Mucosa of stomach (tissue), 1 donor: Measurements from ENCODE around the gene EDIL3.

Source experiments
- H3K27me3 ChIP-seq: one replicate; pipeline ENCODE4 v1.7.0; 2013; ENCODE audit warnings: mild to moderate bottlenecking, low read length; ENCODE audit not compliant: control insufficient read depth, insufficient read depth
- H3K36me3 ChIP-seq: one replicate; pipeline ENCODE4 v1.7.0; 2013; ENCODE audit warnings: low read length; ENCODE audit not compliant: control insufficient read depth, insufficient read depth
- H3K4me1 ChIP-seq: one replicate; pipeline ENCODE4 v1.7.0; 2013; ENCODE audit warnings: mild to moderate bottlenecking, low read length; ENCODE audit not compliant: control insufficient read depth, insufficient read depth
- H3K4me3 ChIP-seq: one replicate; pipeline ENCODE4 v1.7.0; 2013; ENCODE audit warnings: low read length
- H3K9ac ChIP-seq: one replicate; pipeline ENCODE4 v1.7.0; 2013; ENCODE audit warnings: mild to moderate bottlenecking, low read length, moderate library complexity
- H3K9me3 ChIP-seq: one replicate; pipeline ENCODE4 v1.7.0; 2013; ENCODE audit warnings: mild to moderate bottlenecking, low read length, moderate library complexity; ENCODE audit not compliant: control insufficient read depth
- donor health status: Pancreatic carcinoma.

The EDIL3 gene

GRCh38 chr5:84373506-84373905 lies 11.2 kb downstream of the EDIL3 start:
- Histone ChIP-seq H3K36me3 (no peaks in the 10 kb centered on the region), H3K4me3 (no peak overlapping the region), H3K27me3 (no peaks in the 10 kb centered on the region), H3K9me3 (no peaks in the 10 kb centered on the region), H3K4me1 (no peaks in the 10 kb centered on the region), H3K9ac (no peak overlapping the region)

- H3K4me3 ChIP-seq = no peak overlapping the region
- H3K9me3 ChIP-seq = no peaks in the 10 kb centered on the region
- no peaks in the 10 kb centered on the region for H3K27me3 ChIP-seq
- no peak overlapping the region for H3K9ac ChIP-seq
- H3K4me1 ChIP-seq = no peaks in the 10 kb centered on the region
- H3K36me3 ChIP-seq = no peaks in the 10 kb centered on the region
Measured at GRCh38 chr5:84372066-84372695, 12.5 kb downstream of the EDIL3 start.

- no peaks in the 10 kb centered on the region for H3K9me3 ChIP-seq
- no peak overlapping the region for H3K4me3 ChIP-seq
- H3K9ac ChIP-seq = no peak overlapping the region
- H3K27me3 ChIP-seq = no peaks in the 10 kb centered on the region
- H3K4me1 ChIP-seq = no peaks in the 10 kb centered on the region
- H3K36me3 ChIP-seq = no peaks in the 10 kb centered on the region
Measured at GRCh38 chr5:84370176-84370575, 14.5 kb downstream of the EDIL3 start.

- Histone ChIP-seq H3K4me1 (no peaks in the 10 kb centered on the region), H3K9ac (no peak overlapping the region), H3K27me3 (no peaks in the 10 kb centered on the region), H3K4me3 (no peak overlapping the region), H3K36me3 (no peaks in the 10 kb centered on the region), H3K9me3 (no peaks in the 10 kb centered on the region)
Measured at GRCh38 chr5:84364043-84364442, 20.6 kb downstream of the EDIL3 start.

GRCh38 chr5:84362061-84362720 lies 22.5 kb downstream of the EDIL3 start:
- Histone ChIP-seq H3K27me3 (no peaks in the 10 kb centered on the region), H3K9ac (no peak overlapping the region), H3K9me3 (no peaks in the 10 kb centered on the region), H3K36me3 (no peaks in the 10 kb centered on the region), H3K4me1 (no peaks in the 10 kb centered on the region), H3K4me3 (no peak overlapping the region)

GRCh38 chr5:84361572-84361971 lies 23.1 kb downstream of the EDIL3 start:
- Histone ChIP-seq H3K9ac (no peak overlapping the region), H3K4me1 (no peaks in the 10 kb centered on the region), H3K27me3 (no peaks in the 10 kb centered on the region), H3K9me3 (no peaks in the 10 kb centered on the region), H3K4me3 (no peak overlapping the region), H3K36me3 (no peaks in the 10 kb centered on the region)

GRCh38 chr5:84360056-84360455 lies 24.6 kb downstream of the EDIL3 start:
- no peaks in the 10 kb centered on the region for H3K4me1 ChIP-seq
- H3K36me3 ChIP-seq = no peaks in the 10 kb centered on the region
- H3K9ac ChIP-seq = no peak overlapping the region
- no peaks in the 10 kb centered on the region for H3K27me3 ChIP-seq
- H3K9me3 ChIP-seq = no peaks in the 10 kb centered on the region
- H3K4me3 ChIP-seq = no peak overlapping the region

- Histone ChIP-seq H3K36me3 (no peaks in the 10 kb centered on the region), H3K9me3 (no peaks in the 10 kb centered on the region), H3K4me1 (no peaks in the 10 kb centered on the region), H3K4me3 (no peak overlapping the region), H3K27me3 (no peaks in the 10 kb centered on the region), H3K9ac (no peak overlapping the region)
Measured at GRCh38 chr5:84354101-84354500, 30.6 kb downstream of the EDIL3 start.

- Histone ChIP-seq H3K27me3 (no peaks in the 10 kb centered on the region), H3K36me3 (no peaks in the 10 kb centered on the region), H3K4me1 (no peaks in the 10 kb centered on the region)
Measured at GRCh38 chr5:84344788-84345187, 39.9 kb downstream of the EDIL3 start.

GRCh38 chr5:84343171-84343570 lies 41.5 kb downstream of the EDIL3 start:
- Histone ChIP-seq H3K36me3 (no peaks in the 10 kb centered on the region), H3K4me1 (no peaks in the 10 kb centered on the region), H3K4me3 (no peak overlapping the region)

More at GRCh38 chr5:84344788-84345187, 39.9 kb downstream of the EDIL3 start:
- H3K9ac ChIP-seq = no peak overlapping the region
- H3K9me3 ChIP-seq = no peaks in the 10 kb centered on the region
- no peak overlapping the region for H3K4me3 ChIP-seq

GRCh38 chr5:84332106-84332505 lies 52.6 kb downstream of the EDIL3 start:
- no peaks in the 10 kb centered on the region for H3K27me3 ChIP-seq
- no peaks in the 10 kb centered on the region for H3K36me3 ChIP-seq
- H3K9me3 ChIP-seq = no peaks in the 10 kb centered on the region
- H3K9ac ChIP-seq = no peak overlapping the region
- no peaks in the 10 kb centered on the region for H3K4me1 ChIP-seq
- no peak overlapping the region for H3K4me3 ChIP-seq

More at GRCh38 chr5:84343171-84343570, 41.5 kb downstream of the EDIL3 start:
- Histone ChIP-seq H3K9me3 (no peaks in the 10 kb centered on the region), H3K9ac (no peak overlapping the region), H3K27me3 (no peaks in the 10 kb centered on the region)

- Histone ChIP-seq H3K9ac (no peak overlapping the region), H3K4me3 (no peak overlapping the region), H3K4me1 (no peaks in the 10 kb centered on the region), H3K36me3 (no peaks in the 10 kb centered on the region), H3K27me3 (no peaks in the 10 kb centered on the region), H3K9me3 (no peaks in the 10 kb centered on the region)
Measured at GRCh38 chr5:84327591-84327990, 57.1 kb downstream of the EDIL3 start.
